Forelimb muscle (tissue), 1 donor: ENCODE results near the gene ERO1B. TPM values are rescaled to one million over a fixed set of nuclear protein-coding genes. Genes with fewer than 3 reads are reported as not detected.
"Not testable (repeated sequence)": the region's sequence is repeated elsewhere in the genome, so short reads cannot be mapped to it uniquely, and the experiment has no call there.

Experiments used
- DNase-seq: peaks from one replicate; pipeline ENCODE4 v3.0.0-alpha.2; 2013; ENCODE audit warnings: low read depth
- polyA plus RNA-seq: library from polyadenylated mRNA; unstranded; fragments of 120-200 nt; gene quantifications from one replicate; pipeline ENCODE4 v1.2.1, GENCODE V29; 2013; ENCODE audit not compliant: insufficient read length

The ERO1B gene, protein sequence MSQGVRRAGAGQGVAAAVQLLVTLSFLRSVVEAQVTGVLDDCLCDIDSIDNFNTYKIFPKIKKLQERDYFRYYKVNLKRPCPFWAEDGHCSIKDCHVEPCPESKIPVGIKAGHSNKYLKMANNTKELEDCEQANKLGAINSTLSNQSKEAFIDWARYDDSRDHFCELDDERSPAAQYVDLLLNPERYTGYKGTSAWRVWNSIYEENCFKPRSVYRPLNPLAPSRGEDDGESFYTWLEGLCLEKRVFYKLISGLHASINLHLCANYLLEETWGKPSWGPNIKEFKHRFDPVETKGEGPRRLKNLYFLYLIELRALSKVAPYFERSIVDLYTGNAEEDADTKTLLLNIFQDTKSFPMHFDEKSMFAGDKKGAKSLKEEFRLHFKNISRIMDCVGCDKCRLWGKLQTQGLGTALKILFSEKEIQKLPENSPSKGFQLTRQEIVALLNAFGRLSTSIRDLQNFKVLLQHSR
- 3.0 TPM for polyA plus RNA-seq

DNA sequence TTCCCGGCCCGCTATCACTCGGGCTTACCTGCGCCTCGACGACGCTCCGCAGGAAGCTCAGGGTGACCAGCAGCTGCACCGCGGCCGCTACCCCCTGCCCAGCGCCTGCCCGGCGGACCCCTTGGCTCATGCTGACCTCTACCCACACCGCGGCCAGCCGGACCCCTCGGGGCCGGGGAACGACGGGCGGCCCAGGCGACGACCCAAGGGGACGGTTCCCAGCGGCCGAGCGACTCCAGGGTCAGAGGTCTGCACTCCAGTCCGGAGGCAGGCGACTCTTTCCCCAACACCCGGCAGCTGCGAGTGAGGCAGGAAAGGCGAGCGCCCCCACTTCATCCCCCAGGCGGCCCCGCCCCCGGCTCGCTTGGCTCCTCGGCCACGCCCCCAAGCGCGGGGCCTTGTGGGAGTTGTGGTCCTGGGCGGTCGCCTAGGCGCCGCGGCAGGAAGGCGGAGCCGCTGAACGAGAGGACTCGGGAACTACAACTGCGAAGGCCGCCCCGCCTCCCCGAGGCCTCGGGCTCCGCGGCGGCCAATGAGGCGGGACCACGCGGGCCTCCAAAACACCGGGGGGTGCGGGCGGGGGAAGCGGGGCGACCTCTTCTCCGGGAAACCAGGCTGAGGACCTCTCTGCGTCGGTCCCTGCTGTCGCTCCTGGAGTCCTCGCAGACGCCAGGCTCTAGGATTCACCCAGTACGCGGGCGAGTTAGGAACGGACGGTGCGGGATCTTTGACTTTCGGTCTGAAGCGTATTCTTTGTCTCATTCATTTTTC lies at the start of gene ERO1B:
TSS of gene ERO1B (minus strand) at position 305 of the 771 bp plus-strand sequence. CDS start at position 130, 175 bp downstream.
- peak; percentile 92 for DNase-seq

DNA sequence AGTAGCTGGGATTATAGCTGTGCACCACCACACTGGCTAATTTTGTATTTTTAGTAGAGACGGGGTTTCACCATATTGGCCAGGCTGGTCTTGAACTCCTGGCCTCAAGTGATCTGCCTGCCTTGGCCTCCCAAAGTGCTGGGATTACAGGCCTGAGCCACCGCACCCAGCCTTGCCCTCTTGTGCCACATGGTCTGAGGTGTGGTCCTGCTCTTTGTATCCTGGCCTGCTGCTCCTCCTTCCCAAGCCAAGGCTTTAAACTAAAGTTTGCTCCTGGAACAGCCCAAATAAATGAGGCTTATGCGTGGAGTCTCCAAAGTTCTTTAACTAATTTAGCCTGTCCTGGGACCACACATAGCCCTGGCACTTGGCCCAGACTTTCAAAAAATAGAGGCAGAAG lies 49.7 kb upstream of the ERO1B start:
- not testable (repeated sequence) for DNase-seq

DNA sequence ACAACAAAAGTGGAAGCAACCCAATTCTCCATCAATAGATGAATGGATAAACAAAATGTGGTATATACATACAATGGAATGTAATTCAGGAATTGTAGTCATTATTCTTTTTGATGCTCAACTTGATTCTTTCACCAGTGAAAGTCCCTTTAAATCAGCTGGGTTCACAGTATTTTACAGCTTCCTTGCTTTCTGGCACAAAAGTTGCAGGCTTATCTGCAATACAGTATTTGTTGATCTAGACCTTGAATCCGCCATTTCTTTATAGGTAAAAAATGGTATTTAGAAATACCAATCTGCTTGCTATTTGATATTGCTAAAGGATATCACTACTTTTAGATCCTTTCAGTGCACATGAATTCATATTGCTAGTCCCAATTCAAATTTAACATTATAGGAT lies 44.7 kb upstream of the ERO1B start:
- DNase-seq = no peak

DNA sequence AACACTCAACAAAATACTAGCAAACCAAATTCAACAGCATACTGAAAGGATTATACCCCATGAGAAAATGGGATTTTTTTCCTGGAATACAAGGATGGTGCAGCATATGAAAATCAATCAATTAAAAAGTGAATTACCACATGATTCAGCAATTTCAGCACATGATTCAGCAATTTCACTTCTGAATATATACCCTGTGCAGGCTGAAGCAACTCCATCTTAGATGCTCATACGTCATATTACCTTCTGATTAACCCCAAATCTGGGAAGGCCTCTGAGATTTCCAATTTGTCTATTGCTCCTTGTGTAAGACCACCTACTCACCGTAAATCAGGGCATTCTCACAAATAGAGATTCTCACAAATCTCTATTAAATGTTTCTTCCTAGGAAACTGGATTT lies 43.8 kb upstream of the ERO1B start:
- DNase-seq = no peak

DNA sequence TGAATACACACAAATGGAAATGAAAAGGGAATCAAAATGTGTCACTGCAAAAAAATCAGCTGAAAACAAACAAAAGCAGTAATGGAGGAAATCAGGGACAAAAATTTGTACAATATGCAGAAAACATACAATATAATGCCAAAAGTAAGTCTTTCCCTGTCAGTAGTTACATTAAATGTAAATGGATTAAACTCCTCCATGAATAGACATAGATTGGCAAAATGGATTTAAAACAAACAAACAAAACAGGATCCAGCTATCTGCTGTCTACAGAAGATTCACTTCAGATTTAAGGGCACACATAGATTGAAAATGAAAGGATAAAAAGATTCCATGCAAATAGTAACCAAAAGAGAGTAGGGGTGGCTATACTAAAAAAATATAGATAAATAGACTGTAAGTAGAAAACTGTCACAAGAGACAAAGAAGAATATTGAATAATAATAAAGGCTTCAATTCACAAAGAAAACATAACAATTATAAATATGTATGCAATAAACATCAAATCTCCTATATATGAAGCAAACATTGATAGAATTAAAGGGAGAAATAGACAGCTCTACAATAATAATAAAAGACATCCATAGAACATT lies 42.2 kb upstream of the ERO1B start:
- no peak for DNase-seq

DNA sequence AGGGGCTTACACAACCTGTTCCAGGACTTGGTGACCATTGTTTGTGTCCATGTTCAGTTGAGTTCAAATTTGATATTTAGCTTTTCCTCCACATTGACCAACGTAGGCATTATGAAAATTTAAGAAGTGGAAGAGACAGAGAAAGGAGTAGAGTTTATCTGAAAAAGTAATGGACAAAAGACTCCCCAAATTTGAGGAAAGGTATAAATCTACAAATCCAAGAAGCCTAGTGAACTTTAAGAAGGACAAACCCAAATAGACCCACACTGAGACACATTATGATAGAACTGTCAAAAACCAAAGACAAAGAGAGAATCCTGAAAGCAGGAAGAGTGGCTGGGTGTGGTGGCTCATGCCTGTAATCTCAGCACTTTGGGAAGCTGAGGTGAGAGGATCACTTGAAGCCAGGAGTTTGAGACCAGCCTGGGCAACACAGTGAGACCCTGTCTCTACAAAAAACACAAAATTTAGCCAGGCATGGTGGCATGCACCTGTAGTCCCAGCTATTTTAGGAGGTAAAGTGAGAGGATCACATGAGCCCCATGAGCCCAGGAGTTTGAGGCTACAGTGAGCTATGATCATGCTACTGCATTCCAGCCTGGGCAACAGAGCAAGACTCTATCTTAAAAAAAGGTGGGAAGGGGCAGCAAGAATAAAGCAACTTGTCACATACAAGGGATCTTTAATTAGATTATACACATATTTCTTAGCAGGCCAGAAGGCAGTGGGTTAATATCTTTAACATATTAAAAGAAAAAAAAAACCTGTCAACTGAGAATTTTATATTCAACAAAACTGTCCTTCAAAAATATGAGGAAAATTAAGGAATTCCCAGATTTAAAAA lies 41.0 kb upstream of the ERO1B start:
- no peak for DNase-seq

DNA sequence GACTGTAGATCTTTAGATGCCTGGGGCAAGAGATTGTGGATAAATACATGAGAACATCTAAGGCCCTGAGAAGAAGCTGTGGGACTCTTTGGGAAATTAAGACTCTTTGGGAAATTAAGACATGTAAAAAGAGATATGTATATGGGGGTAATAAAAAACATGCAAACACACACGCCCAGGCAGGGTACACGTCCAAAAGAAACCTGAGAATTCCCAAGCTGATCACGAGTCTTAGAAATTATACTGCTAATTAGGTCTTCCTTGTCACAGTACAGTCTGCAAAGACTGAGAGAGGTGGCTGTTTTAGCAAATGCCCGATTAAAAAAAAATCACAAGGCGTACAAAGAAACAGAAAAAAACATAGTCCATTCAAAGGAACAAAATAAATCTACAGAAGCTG lies 39.3 kb upstream of the ERO1B start:
- DNase-seq = no peak

DNA sequence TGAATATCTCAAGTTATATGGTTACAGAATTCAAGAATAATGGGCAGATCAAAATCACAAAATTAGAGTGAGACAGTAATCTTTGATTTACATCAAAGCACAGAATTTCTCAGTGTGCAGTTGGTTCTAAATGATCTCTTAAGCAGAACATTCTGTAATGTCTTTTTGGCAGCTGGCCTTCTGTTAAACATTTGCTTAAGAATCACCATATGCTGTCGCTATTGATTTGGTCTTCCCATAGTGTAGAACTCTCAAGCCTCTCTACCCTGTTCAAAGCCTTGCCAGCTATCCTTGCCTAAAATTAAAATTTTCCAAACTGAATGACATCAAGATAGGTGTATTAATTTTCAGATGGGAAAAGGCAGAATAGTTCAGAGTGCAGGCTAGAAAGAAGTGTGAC lies 38.9 kb upstream of the ERO1B start:
- DNase-seq = no peak

DNA sequence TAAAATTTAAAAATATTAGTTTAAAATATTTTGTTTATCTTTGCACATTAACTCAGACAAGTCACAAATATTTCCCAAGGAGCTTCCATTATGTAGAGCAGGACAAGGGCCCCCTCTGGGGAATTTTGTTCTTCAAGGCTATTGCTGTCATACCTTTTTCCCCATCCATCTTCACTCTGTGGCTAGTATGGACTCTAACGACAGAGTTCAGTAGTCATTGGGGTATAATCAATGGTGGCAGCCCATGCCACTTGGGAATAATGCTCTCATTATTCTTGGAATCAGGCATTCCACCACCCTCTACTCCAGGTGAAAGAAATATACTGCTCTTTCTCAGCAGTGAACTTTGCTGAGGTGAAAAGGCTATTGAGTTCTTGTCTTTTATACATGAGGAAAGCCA lies 38.5 kb upstream of the ERO1B start:
- DNase-seq = no peak

DNA sequence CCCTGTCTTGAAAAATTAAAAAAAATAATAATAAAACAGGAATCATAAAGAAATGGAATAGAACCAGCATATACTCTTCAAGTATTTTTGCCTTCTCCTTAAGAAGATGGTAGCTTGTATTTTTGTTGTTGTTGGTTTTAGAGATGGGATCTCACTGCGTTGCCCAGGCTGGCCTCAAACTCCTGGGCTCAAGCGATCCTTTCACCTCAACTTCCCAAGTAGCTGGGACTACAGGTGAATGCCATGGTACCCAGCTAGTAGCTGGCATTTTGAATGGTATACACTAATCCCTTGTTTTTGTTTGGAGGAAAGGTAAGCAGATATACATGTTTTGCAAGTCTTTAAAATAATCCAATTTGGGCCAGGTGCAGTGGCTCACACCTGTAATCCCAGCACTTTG lies 34.7 kb upstream of the ERO1B start:
- DNase-seq = no peak

DNA sequence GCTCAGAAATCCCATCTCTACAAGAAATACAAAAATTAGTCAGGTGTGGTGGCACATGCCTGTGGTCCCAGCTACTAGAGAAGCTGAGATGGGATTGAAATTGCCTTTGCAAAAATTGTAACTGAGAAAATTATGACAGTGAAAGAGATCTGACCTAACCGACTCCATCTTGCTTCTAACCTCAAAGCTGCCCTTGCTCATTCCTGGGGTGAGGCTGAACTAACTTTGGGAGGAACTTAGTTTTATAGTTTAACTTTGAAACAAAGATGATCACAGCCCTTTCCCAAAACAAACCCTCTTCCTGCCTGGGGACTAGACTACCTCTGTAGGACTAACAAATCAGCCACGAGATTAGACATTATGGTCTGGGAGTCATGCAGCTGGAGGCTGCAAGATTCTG lies 33.8 kb upstream of the ERO1B start:
- no peak for DNase-seq

DNA sequence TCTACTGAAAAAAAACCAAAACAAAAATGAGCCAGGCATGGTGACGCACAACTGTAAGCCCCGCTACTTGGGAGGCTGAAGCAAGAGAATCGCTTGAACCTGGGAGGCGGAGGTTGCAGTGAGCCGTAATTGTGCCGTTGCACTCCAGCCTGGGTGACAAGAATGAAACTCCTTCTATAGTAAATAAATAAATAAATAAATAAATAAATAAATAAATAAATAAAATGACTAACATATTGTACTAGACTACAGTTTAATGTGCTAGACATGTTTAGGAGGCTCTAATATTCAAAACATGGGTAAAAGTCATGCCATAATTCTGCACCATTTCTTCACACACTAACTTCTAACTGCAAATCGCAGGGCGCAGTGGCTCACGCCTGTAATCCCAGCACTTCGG lies 33.3 kb upstream of the ERO1B start:
- DNase-seq = no peak

DNA sequence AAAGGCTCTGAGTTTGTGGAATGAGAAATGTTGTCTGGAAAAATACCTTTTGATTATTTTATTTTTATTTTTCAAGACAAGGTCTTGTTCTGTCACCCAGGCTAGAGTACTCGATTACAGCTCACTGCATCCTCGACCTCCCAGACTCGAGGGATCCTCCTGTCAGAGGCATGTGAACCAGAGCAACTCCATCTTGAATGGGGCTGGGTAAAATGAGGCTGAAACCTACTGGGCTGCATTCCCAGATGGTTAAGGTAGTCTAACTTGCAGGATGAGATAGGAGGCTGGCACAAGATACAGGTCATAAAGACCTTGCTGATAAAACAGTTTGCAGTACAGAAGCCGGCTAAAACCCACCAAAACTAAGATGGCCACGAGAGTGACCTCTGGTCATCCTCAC lies 32.3 kb upstream of the ERO1B start:
- not testable (repeated sequence) for DNase-seq

DNA sequence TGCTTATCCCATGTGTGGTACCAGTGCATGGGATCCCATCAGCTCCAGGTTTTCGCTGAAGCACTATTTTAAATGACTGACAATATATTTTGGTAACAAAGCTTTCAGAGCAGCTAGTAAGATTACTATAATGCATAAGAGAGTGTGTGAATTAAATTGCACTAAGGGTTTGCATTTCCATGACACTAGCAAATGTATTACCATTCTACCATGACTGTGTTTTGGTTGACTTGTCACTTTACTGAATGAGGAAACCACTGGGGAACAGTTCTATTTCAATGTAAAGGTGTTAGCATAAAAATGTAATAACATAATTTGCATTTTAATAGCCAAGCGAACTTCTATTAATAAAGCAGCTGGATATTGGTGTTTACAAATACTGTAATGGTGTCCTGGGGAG lies 31.7 kb upstream of the ERO1B start:
- DNase-seq = no peak

DNA sequence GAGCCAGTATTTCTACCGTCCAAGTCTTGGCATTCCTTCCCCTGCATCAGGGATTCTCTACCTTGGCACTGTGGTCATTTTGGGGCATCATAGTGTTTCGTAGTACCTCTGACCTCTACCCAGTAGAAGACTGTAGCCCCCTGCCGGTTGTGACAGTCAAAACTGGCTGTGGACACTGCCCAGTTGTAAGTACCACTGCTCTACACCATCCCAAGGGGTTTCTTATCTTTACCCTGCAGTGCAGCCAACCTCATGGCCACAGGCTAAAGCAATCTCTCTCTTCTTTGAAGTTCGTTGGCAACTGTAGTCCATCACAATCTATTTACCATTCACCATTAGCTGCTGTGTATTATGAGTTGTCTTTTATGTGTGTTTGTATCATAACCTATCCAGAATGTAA lies 29.3 kb upstream of the ERO1B start:
- no peak for DNase-seq

DNA sequence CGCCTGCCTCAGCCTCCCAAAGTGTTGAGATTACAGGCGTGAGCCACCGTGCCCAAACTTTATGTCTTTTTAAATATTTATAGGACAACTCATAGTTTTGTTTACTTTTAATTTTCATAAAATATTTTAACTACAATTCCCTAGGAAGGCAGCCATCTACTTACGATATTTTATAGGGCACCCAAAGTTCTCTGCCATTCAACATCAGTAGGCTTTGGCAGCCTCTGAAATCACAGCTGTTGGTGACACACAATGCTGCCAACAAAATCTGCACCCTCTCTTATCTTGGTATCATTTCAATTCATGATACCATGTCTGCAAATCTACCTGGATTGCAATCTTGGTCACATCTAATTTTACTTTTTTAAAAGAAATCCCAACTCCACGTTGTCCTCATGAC lies 27.1 kb upstream of the ERO1B start:
- DNase-seq = no peak

DNA sequence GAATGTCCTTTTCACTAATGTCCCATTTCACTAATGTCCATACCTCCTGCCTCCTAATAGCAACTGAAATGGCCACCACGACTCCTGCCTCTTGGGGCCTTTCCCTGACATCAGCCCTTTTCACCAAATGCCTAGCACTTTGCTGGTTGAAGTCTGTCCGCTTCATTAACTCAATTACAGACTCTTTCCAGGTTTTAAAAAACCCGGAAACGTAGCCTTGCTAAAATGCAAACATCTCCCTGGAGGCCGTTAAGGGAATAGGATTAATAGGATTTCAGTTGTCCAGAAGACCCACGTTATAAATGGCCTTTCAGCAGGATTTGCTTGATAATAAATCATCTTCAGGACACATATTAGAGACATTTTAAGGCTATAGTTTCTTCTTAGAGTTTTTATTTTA lies 25.7 kb upstream of the ERO1B start:
- DNase-seq = no peak

DNA sequence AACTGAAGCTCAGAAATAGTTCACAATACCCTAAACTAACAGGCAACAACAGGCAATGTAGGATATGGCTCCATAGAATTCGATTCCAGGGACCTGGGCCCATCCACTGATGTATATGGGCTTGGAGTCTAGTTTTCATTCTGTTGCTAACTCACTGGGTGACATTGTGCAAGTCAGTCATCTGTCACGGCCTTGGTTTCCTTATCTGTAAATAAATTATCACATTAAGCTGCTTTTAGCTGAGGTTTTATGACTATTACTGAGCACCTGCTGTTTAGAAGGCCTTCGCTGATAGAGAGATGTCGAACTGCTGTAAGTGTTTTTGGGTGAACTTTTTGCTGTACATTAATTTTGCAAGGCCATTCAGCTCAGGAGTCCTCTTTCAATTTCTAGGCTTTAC lies 22.9 kb upstream of the ERO1B start:
- DNase-seq = no peak

DNA sequence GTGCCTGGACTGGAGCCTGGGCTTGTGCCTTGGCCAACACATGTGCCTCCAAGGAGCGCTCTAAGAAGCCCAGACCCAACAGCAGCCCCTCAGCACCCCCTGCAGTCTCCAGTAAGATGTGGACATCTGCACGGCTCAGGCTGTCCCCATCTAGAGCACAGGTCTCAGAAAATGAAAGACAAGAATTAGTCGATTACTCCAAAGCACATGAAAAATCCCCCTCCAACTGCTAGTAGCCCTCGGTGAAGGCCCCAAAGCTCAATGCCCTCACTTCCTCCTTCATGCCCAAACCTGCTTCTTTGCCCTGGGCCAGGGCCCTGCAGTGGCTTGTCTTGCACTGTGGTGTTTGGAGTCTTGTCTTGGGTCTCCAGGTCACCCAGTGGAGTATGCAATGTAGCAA lies 21.9 kb upstream of the ERO1B start:
- no peak for DNase-seq

DNA sequence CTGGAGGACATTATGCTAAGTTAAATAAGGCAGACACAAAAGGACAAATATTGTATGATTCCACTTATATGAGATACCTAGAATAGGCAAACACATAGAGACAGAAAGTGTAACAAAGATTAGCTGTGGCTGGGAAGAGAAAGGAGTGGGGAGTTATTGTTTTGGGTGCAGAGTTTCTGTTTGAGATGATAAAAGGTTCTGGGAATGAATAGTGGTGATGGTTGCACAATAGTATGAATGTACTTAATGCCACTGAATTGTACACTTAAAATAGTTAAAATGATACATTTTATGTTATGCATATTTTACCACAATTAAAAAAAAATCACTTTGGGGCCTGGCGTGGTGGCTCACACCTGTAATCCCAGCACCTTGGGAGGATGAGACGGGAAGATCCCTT lies 21.2 kb upstream of the ERO1B start:
- no peak for DNase-seq

DNA sequence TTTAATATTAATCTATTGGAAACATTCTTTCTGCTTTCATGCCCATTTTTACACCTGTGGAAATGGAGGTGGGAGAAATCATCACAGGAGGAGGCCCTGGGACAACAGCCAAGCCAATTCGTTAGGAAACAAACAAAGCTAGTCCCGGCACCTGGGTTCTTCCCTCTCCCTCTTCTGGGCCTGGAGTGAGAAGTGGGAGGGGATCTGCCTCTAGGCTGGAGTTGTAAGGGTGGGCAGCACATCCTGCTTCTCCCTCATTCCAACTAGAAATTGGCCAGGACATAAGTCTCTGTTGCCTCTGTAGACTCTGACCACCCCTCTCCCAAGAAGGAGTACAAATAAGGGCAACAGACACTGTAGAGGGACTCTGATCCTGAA lies 20.2 kb upstream of the ERO1B start:
- no peak for DNase-seq
